GM12878 (cell line): Measurements from ENCODE around the gene MAGEB6B. TPM values are rescaled to one million over a fixed set of nuclear protein-coding genes. Genes with fewer than 3 reads are reported as not detected.

ENCODE experiments used
- ATAC-seq: fragments of 200-7000 bp; cut with Tn5 transposase; 3 replicates; pipeline ENCODE4 v1.9.1; 2020; ENCODE audit warnings: mild to moderate bottlenecking, moderate library complexity
- BruUV-seq: library from RNA; stranded (reverse); fragments of 400-500 nt; replicated peaks from 2 replicates; lab custom pipeline; 2021; lab: Mats Ljungman, UMichigan
- CTCF ChIA-PET: fragments of 300-600 bp; sonication (Branson Sonifier 250); formaldehyde crosslinking; extraction: SDS; loops from one replicate; lab custom pipeline; 2021; ENCODE audit warnings: inconsistent platforms; lab: Yijun Ruan, JAX
- POLR2A ChIA-PET: fragments of 350-600 bp; formaldehyde crosslinking; extraction: SDS; loops from one replicate; lab custom pipeline; 2021; ENCODE audit warnings: inconsistent platforms; lab: Charles Lee
- RAD21 ChIA-PET: fragments of 300-600 bp; sonication (Branson Sonifier 250); formaldehyde crosslinking; loops from one replicate; lab custom pipeline; 2023; ENCODE audit warnings: antibody characterized with exemption; ENCODE audit not compliant: unreplicated experiment; lab: Charles Lee
- SMC1A ChIA-PET: fragments of 300-600 bp; sonication (Branson Sonifier 250); formaldehyde crosslinking; loops from one replicate; lab custom pipeline; 2023; ENCODE audit not compliant: unreplicated experiment, uncharacterized antibody; lab: Charles Lee
- DNase-seq: peaks from one replicate; pipeline ENCODE4 v3.0.0-alpha.2; 2011; ENCODE audit warnings: low read depth, low spot score
- FAIRE-seq: peaks from 3 replicates; lab custom pipeline; 2011; peaks lifted over from hg19 to GRCh38; lab: Jason Lieb, UNC
- H2AFZ ChIP-seq: 2 replicates; pipeline ENCODE4 v1.6.0; 2011; ENCODE audit warnings: low read depth, low read length, control low read depth; ENCODE audit not compliant: control insufficient read depth
- H3K27ac ChIP-seq: 2 replicates; pipeline ENCODE4 v1.5.1; 2011; ENCODE audit warnings: control low read depth; ENCODE audit not compliant: control insufficient read depth, insufficient read depth
- H3K27me3 ChIP-seq, 2 experiments: replicated peaks in 1 of 2; 2 replicates each; pipeline versions ENCODE4 v1.6.0 to v1.6.1; 2011; ENCODE audit warnings: low read length in 1 of 2; ENCODE audit not compliant: control insufficient read depth in 2 of 2, insufficient read depth in 2 of 2
- H3K36me3 ChIP-seq, 2 experiments: 2 replicates each; pipeline ENCODE4 v1.5.1; 2011; ENCODE audit warnings: low read length in 1 of 2; ENCODE audit not compliant: control insufficient read depth in 2 of 2, insufficient read depth in 2 of 2
- H3K4me1 ChIP-seq: 2 replicates; pipeline ENCODE4 v1.6.1; 2011; ENCODE audit warnings: mild to moderate bottlenecking, low read length, moderate library complexity, mixed read lengths; ENCODE audit not compliant: control insufficient read depth, insufficient read depth
- H3K4me2 ChIP-seq: 2 replicates; pipeline ENCODE4 v1.6.0; 2011; ENCODE audit warnings: control low read depth; ENCODE audit not compliant: control insufficient read depth, insufficient read depth
- H3K4me3 ChIP-seq: fragments of 200-600 bp; sonication (generic); 2 replicates; pipeline ENCODE4 v1.5.1; 2016
- H3K79me2 ChIP-seq: 2 replicates; pipeline ENCODE4 v1.6.0; 2011; ENCODE audit warnings: low read length; ENCODE audit not compliant: control insufficient read depth, insufficient read depth
- H3K9ac ChIP-seq: 2 replicates; pipeline ENCODE4 v1.8.0; 2011; ENCODE audit warnings: low read length, control low read depth, mixed read lengths; ENCODE audit not compliant: control insufficient read depth, insufficient read depth
- H3K9me3 ChIP-seq: replicated peaks from 3 replicates; pipeline ENCODE4 v1.5.1; 2011; ENCODE audit warnings: mild to moderate bottlenecking, low read length; ENCODE audit not compliant: control insufficient read depth, insufficient read depth
- H4K20me1 ChIP-seq: 2 replicates; pipeline ENCODE4 v1.6.0; 2011; ENCODE audit not compliant: control insufficient read depth, insufficient read depth
- CHD1 ChIP-seq: IDR thresholded peaks from 2 replicates; pipeline ENCODE4 v1.6.1; 2012; ENCODE audit warnings: low read depth, low read length, improper control_type of control experiment
- HDAC2 ChIP-seq: fragments of 200-600 bp; sonication (generic); IDR thresholded peaks from 2 replicates; pipeline ENCODE4 v1.6.1; 2017
- HDGF ChIP-seq: fragments of 450-650 bp; IDR thresholded peaks from 2 replicates; pipeline ENCODE4 v1.6.1; 2016; ENCODE audit warnings: antibody characterized with exemption
- KAT2A ChIP-seq: conservative IDR thresholded peaks from 2 replicates; pipeline ENCODE4 v1.6.1; 2011; ENCODE audit warnings: low read depth, low read length; ENCODE audit not compliant: control insufficient read depth
- LARP7 ChIP-seq: fragments of 450-650 bp; IDR thresholded peaks from 2 replicates; pipeline ENCODE4 v1.6.1; 2017; ENCODE audit warnings: mild to moderate bottlenecking
- MTA2 ChIP-seq: fragments of 450-650 bp; IDR thresholded peaks from 2 replicates; pipeline ENCODE4 v1.6.1; 2016; ENCODE audit warnings: low read depth, mild to moderate bottlenecking, moderate library complexity
- MTA3 ChIP-seq: IDR thresholded peaks from 2 replicates; pipeline ENCODE4 v1.6.1; 2012; ENCODE audit warnings: low read length, inconsistent platforms, borderline replicate concordance
- NRF1 ChIP-seq: conservative IDR thresholded peaks from 2 replicates; pipeline ENCODE4 v1.6.1; 2011; ENCODE audit warnings: mild to moderate bottlenecking, low read depth, low read length, improper control_type of control experiment
- POU2F2 ChIP-seq: IDR thresholded peaks from 3 replicates; pipeline ENCODE4 v1.6.1; 2011; ENCODE audit warnings: low read depth, mild to moderate bottlenecking, low read length, borderline replicate concordance
- RELA ChIP-seq: fragments of 450-650 bp; IDR thresholded peaks from 2 replicates; pipeline ENCODE4 v1.8.0; 2014; ENCODE audit warnings: borderline replicate concordance; ENCODE audit not compliant: partially characterized antibody
- RUNX3 ChIP-seq: IDR thresholded peaks from 2 replicates; pipeline ENCODE4 v1.6.1; 2012; ENCODE audit warnings: low read length, inconsistent platforms
- TBL1XR1 ChIP-seq: IDR thresholded peaks from 2 replicates; pipeline ENCODE4 v1.6.1; 2012; ENCODE audit warnings: low read depth, low read length, improper control_type of control experiment
- TCF12 ChIP-seq: IDR thresholded peaks from 2 replicates; pipeline ENCODE4 v1.6.1; 2011; ENCODE audit warnings: low read depth, mild to moderate bottlenecking, low read length
- ZNF207 ChIP-seq: fragments of 450-650 bp; IDR thresholded peaks from 2 replicates; pipeline ENCODE4 v1.6.1; 2014; ENCODE audit warnings: antibody characterized with exemption, mild to moderate bottlenecking, borderline replicate concordance
- ZNF217 ChIP-seq: fragments of 450-650 bp; IDR thresholded peaks from 2 replicates; pipeline ENCODE4 v1.6.1; 2017; ENCODE audit warnings: antibody characterized with exemption, mild to moderate bottlenecking
- WGBS: methylation state at CpG from one replicate; pipeline ENCODE4 v1.1.6; 2016; ENCODE audit warnings: low lambda C conversion rate; ENCODE audit not compliant: insufficient replicate concordance, insufficient coverage; ENCODE audit errors: missing lambda C conversion rate; 5-methylcytosine and 5-hydroxymethylcytosine counted together
- in situ Hi-C: fragments of 300-500 bp; cut with MboI; formaldehyde crosslinking; loops from 9 replicates; pipeline ENCODE4 v1.14.3; 2018; ENCODE audit warnings: mixed read lengths
- intact Hi-C: fragments of 100-400 bp; cut with micrococcal nuclease; formaldehyde crosslinking; loops from one replicate; pipeline ENCODE4 v1.14.2; 2022; ENCODE audit not compliant: unreplicated experiment
- polyA plus RNA-seq, 11 experiments: library from polyadenylated mRNA; depleted of rRNA in 4 of 11; unstranded in 6 of 11; stranded (reverse) in 5 of 11; fragments of >200 nt; fragmentation: Nextera tagmentation in 4 of 11; fragmentation: Illumina TruSeq in 1 of 11; extraction: Ambion mirVana in 4 of 11; extraction: Trizol in 1 of 11; gene quantifications; 1 replicate in 1 of 11; 2 replicates in 10 of 11; pipeline versions ENCODE4 v1.2.1 to v1.2.3, GENCODE V29; 2011 to 2016; ENCODE audit warnings: inconsistent platforms in 2 of 11, missing spikeins in 2 of 11, low read depth in 1 of 11
- total RNA-seq, 4 experiments: library from RNA; depleted of rRNA in 3 of 4; stranded (reverse); fragments of >200 nt in 3 of 4; fragmentation: Illumina TruSeq in 1 of 4; extraction: Trizol in 1 of 4; gene quantifications; 2 replicates each; pipeline versions ENCODE4 v1.2.1 to v1.2.3, GENCODE V29; 2013 to 2021
- TF ChIP-seq, protein P1 (sequence below): IDR thresholded peaks from 2 replicates; pipeline ENCODE4 v1.6.1; 2011; ENCODE audit warnings: low read depth, low read length, improper control_type of control experiment, borderline replicate concordance
- TF ChIP-seq, protein P2 (sequence below): fragments of 150-350 bp; IDR thresholded peaks from 2 replicates; pipeline ENCODE4 v1.6.1; 2014; ENCODE audit warnings: mild to moderate bottlenecking, low read depth, low read length
- TF ChIP-seq, protein P3 (sequence below): IDR thresholded peaks from 2 replicates; pipeline ENCODE4 v1.6.1; 2011; ENCODE audit warnings: borderline replicate concordance, low read depth, mild to moderate bottlenecking, moderate library complexity, mixed read lengths, low read length; ENCODE audit not compliant: insufficient read depth; ENCODE audit errors: extremely low read length

The MAGEB6B gene
- total and polyA plus RNA-seq, 10 of the 15 experiments (the other 5 are each of a cell fraction or from before 2014, with no cell fraction given): not detected

DNA sequence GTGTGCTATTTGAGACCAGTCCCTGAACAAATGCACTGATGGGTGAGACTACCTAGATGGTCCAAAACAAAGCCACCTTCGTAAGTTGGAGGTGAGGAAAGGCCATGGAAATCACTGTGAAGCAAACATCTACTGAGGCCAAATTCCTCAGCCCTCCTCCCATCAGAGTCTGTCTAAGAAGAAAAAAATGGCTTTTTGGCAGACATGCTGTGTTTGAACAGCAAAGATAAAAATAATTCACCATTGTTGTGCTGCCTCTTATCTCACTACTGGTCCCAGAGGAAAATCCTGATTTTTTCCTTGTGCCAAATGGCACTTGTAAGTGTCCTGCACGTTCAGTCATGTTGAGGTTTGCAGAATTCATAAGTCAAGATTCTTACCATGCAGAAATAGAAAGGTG lies 14.4 kb upstream of the MAGEB6B start (continued):
- no peak for TF ChIP-seq KAT2A
- no peak for TF ChIP-seq HDGF
- TF ChIP-seq ZNF217: no peak
- no peak for TF ChIP-seq MTA3
- TF ChIP-seq, all 136 proteins: peak for 0

DNA sequence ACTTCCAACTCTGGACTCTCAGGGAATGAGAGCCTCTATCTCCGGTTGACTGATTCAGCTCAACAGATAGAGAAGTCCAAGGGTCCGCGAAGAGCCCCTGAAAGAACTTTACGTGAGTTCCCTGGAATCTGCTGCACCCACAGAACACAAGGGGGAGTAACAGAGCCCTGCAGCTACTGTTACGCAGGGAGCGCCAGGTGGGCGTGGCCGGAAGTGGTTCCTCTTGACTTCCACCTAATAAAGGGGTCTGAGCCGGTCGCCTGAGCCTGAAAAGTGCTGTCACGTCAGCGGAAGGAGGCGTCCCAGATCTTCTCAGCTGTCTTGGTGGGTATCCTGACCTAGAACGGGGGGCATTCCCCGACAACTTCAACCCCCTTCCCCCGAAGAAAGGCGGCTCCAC lies 31.8 kb downstream of the MAGEB6B start, which contains the start of gene MAGEB6:
Gene MAGEB6 (plus strand): TSS at position 237 of the 400 bp plus-strand sequence. CDS start 1,407 bp downstream, outside the sequence.
- no peak within 1 kb of the TSS for H3K9ac ChIP-seq
- CTCF ChIA-PET: no interaction called here
- no peak for FAIRE-seq
- ATAC-seq: no peak
- H3K4me2 ChIP-seq: no peak within 1 kb of the TSS
- BruUV-seq: no TSS peak
- intact Hi-C loops: no loop called here
- POLR2A ChIA-PET: no interaction called here
- in situ Hi-C loops: no loop called here
- SMC1A ChIA-PET: no interaction called here
- no peaks in the 10 kb centered on the region for H3K36me3 ChIP-seq
- H3K4me1 ChIP-seq: no peaks in the 10 kb centered on the region
- H3K9me3 ChIP-seq: no peaks in the 10 kb centered on the region; the same call in 2 of the 3 replicates
- H3K4me3 ChIP-seq: no peak within 1 kb of the TSS
- WGBS: 40% methylated on average over 16 of the region's 17 CpGs
- no peak for TF ChIP-seq CHD1
- no peak for TF ChIP-seq TCF12
- TF ChIP-seq, protein P1, sequence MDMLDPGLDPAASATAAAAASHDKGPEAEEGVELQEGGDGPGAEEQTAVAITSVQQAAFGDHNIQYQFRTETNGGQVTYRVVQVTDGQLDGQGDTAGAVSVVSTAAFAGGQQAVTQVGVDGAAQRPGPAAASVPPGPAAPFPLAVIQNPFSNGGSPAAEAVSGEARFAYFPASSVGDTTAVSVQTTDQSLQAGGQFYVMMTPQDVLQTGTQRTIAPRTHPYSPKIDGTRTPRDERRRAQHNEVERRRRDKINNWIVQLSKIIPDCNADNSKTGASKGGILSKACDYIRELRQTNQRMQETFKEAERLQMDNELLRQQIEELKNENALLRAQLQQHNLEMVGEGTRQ: no peak
- no peak for TF ChIP-seq NRF1
- TF ChIP-seq LARP7: no peak
- TF ChIP-seq POU2F2: no peak
- TF ChIP-seq RELA: no peak
- TF ChIP-seq, protein P2, sequence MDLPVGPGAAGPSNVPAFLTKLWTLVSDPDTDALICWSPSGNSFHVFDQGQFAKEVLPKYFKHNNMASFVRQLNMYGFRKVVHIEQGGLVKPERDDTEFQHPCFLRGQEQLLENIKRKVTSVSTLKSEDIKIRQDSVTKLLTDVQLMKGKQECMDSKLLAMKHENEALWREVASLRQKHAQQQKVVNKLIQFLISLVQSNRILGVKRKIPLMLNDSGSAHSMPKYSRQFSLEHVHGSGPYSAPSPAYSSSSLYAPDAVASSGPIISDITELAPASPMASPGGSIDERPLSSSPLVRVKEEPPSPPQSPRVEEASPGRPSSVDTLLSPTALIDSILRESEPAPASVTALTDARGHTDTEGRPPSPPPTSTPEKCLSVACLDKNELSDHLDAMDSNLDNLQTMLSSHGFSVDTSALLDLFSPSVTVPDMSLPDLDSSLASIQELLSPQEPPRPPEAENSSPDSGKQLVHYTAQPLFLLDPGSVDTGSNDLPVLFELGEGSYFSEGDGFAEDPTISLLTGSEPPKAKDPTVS: no peak
- no peak for TF ChIP-seq RUNX3
- TF ChIP-seq MTA2: no peak
- TF ChIP-seq, protein P3, sequence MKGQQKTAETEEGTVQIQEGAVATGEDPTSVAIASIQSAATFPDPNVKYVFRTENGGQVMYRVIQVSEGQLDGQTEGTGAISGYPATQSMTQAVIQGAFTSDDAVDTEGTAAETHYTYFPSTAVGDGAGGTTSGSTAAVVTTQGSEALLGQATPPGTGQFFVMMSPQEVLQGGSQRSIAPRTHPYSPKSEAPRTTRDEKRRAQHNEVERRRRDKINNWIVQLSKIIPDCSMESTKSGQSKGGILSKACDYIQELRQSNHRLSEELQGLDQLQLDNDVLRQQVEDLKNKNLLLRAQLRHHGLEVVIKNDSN: no peak
- no peak for TF ChIP-seq HDAC2
- no peak for TF ChIP-seq ZNF207
- no peak for TF ChIP-seq TBL1XR1
- no peak within 1 kb of the TSS for H2AFZ ChIP-seq
- RAD21 ChIA-PET: no interaction called here
- DNase-seq: no peak
- no peak within 1 kb of the TSS for H3K27ac ChIP-seq
- H4K20me1 ChIP-seq: no peaks in the 10 kb centered on the region
- H3K79me2 ChIP-seq: no peaks in the 10 kb centered on the region
- no peaks in the 10 kb centered on the region for H3K27me3 ChIP-seq
